HUDEP-2 (cell line): Measurements from ENCODE around the gene XRCC5.
A peak's percentile ranks its signal among the peaks of the same experiment; 100 is the strongest.
"Not testable (repeated sequence)": the region's sequence is repeated elsewhere in the genome, so short reads cannot be mapped to it uniquely, and the experiment has no call there.

Experiments used
- DNase-seq, 76 experiments: peaks; one replicate each; lab custom pipeline; 2025; ENCODE audit not compliant: unreplicated experiment in 76 of 76; lab: John Stamatoyannopoulos, UW

XRCC5 gene

GRCh38 chr2:216108967-216109921, at the start of gene XRCC5:
Gene XRCC5 (plus strand): TSS chr2:216109348. CDS start chr2:216109437, 89 bp downstream.
- DNase-seq, result peak; percentile 53 to 99 (median 95)

- DNase-seq, result no peak
Observed at GRCh38 chr2:216064014-216064630, 45.0 kb upstream of the XRCC5 start.

GRCh38 chr2:216064665-216065064, 44.5 kb upstream of the XRCC5 start:
- DNase-seq, result no peak

GRCh38 chr2:216066230-216066629, 42.9 kb upstream of the XRCC5 start:
- no peak for DNase-seq

GRCh38 chr2:216069028-216069427, 40.1 kb upstream of the XRCC5 start:
- no peak for DNase-seq

- DNase-seq, result no peak
Observed at GRCh38 chr2:216070195-216070594, 39.0 kb upstream of the XRCC5 start.

- DNase-seq, result no peak
Observed at GRCh38 chr2:216071111-216071851, 37.9 kb upstream of the XRCC5 start.

GRCh38 chr2:216072473-216072872, 36.7 kb upstream of the XRCC5 start:
- no peak for DNase-seq

GRCh38 chr2:216073773-216074172, 35.4 kb upstream of the XRCC5 start:
- DNase-seq, result no peak

- no peak for DNase-seq
Observed at GRCh38 chr2:216074380-216074779, 34.8 kb upstream of the XRCC5 start.

GRCh38 chr2:216074794-216075193, 34.4 kb upstream of the XRCC5 start:
- DNase-seq, result no peak

GRCh38 chr2:216075510-216076485, 33.4 kb upstream of the XRCC5 start:
- DNase-seq, result no peak

GRCh38 chr2:216078776-216079175, 30.4 kb upstream of the XRCC5 start:
- DNase-seq, result no peak

- not testable (repeated sequence) for DNase-seq
Observed at GRCh38 chr2:216080048-216080447, 29.1 kb upstream of the XRCC5 start.

GRCh38 chr2:216081012-216081411, 28.1 kb upstream of the XRCC5 start:
- DNase-seq, result no peak

GRCh38 chr2:216081487-216082116, 27.5 kb upstream of the XRCC5 start, which contains the start of the genes PECR and TMEM169:
Gene PECR (minus strand): TSS chr2:216081809. CDS start chr2:216081741, 68 bp downstream.
Gene TMEM169 (plus strand): TSS chr2:216081919. CDS start chr2:216095964, 14,045 bp downstream.
- DNase-seq, result peak in 62 of 76 experiments; percentile 2 to 74 (median 52)

GRCh38 chr2:216082117-216082711, 26.9 kb upstream of the XRCC5 start:
- no peak for DNase-seq

GRCh38 chr2:216082805-216083204, 26.3 kb upstream of the XRCC5 start:
- DNase-seq, result no peak
